ENCODE results near the gene LRRC47.

The LRRC47 gene

DNA sequence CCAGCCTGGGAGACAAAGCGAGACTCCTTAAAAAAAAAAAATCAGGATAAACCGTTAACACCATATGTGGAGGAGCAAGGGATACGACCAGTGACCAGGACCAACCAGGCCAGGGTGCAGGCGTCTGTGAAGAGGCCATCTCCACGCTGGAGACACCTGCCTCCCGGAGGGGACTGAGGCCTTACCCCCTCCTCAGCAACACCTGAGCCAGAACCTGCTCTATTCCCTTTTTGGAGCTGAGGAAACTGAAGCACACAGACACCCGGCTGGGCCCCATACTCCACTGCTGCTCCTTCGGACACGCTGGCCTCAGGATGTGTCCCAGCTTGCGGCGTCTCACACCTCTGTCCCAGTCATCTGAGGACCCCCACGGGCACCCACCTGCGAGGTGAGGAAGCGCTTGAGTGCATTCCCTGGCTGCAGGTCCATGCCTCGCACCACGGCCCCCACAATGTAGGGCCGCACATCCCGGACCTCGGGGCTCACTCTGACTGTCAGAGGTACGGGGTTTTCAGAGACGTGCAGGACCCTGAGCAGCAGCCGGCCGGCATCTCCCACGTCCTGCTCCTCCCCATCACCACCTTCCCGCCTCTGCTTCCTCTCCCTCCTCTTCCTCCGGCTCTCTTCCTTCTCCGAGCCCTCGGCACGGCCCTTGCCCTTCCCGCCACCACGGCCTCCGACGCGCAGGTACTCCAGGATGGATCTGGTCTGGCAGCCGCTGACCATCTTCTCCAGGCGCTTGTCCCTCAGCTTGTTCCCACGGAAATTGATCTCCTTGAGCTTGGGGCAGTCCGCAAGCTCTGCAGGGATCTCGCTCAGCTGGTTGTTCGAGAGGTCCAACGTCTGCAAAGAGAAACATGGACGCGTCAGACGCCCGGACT is 9.6 kb downstream of the LRRC47 start:
- no peak for DNase-seq (ENCODE audit: low spot score)

DNA sequence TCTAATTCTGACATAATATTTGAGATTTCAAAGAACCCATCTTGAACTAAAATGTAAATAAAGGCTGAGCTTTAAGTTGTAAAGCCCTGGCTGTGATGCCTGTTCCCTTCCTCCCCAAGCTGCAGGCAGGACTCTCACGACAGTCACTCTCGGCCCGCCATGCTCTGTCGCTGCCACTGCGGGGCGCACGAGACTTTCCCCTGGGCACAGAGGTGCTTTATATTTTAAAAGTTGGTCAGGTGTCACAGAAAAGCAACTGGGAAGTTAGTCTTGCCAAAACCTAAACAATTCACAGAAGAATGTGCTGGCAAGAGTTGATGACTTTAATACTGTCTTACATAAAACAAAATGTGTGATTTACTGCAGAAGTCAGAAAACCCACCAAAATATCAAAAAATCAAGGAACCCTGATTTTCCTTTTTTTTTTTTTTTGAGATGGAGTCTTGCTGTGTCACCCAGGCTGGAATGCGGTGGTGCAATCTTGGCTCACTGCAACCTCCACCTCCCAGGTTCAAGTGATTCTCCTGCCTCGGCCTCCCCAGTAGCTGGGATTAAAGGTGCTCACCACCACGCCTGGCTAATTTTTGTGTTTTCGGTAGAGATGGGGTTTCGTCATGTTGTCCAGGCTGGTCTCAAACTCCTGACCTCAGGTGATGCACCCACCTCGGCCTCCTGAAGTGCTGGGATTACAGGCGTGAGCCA is 10.7 kb downstream of the LRRC47 start:
- peak; percentile 33 for DNase-seq (ENCODE audit: low spot score)

DNA sequence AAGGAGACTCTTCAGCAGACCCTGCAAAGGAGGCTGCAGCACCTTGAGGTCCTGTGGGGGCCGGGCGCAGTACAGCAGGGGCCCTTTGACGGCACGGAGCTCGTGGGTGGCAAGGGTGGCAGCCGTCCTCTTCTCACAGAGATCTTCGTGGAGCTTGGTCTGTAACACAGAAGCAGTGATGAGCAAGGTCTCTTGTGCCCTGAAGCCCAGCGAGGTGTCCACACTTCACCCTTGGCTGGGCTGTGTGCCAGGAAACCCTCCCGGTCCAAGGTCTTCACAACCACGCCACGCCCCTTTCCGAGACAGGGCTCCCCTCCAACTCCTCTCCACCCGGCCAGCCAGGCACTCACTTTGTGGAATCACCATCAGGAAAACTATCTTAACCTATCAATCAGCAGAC is 11.3 kb downstream of the LRRC47 start:
- DNase-seq (ENCODE audit: low spot score) = no peak

DNA sequence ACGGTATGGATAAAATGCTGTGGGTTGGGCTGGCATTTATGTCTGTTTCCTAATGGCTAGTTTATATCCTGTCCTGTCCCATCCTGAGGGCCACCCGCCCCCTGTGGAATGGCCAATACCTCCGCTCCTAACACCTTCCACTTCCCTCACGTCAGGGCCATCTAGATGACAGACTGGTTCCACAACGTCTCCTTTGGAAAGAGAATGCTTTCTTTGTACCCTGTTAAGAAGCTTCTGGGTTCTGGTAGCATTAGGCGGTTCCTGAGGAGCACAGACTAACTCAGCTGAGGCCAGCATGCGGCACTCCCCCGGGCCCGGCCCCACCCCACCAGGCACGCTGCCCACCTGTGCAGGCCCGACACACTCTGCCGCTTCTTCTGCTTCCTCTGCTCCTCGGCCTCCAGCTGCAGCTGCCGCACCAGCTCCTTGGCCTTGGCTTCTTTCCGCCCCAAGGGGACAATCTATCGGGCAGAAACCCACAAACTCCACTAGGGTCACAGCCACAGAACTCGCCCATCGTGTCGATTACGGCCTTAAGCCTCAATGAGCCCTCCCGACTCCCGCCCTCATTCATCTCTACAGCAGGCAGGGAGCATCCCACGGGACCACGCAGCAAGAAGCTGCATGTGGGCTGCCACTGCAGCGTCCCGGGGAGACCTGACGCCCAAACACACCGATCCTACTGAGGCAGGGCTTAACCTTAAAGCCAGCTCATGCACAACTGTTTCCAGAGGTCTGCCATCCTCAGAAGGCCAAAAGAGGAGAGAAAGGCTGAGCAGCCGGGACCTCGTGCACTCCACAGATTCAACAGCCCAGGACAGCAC is 12.4 kb downstream of the LRRC47 start:
- no peak for DNase-seq (ENCODE audit: low spot score)

DNA sequence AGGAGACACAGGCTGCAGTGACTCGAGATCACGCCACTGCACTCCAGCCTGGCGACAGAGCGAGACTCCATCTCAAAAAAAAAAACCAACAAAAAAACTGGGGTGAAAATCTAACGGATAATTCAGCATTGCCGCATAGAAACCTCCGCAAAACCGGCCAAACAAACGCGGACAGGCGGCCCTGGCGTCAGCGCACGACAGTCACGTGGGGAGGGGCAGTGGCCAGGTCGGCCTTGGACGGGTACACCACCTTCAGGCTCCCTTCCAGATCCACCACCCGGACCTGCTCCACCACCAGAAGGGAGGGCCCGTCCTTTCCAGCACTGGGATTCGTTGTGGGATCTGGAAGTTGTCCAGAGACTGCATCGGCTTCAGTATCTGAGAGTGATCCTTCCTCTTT is 15.4 kb downstream of the LRRC47 start:
- DNase-seq (ENCODE audit: low spot score) = no peak

DNA sequence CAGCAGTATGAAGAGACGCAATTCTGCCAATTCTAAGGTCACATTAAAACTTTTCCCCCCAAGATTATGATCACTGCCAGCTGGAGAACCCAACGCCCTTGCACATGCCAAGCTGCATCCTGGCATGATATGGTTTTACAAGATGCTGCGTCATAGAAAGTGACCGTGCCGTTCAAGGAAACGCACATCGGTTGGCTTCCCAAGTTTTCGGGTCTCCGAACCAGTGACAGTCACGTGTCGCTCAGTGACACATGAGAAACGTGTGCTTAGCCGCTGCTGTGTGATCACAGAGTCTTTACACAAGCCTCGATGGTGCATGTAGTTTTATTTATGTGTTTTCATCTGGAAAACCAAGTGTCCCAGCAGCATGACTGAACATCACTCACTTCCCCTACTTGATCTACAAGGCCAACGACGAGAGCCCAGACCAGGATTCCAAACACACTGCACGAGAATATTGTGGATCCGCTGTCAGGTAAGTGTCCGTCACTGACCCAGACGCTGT is 16.3 kb downstream of the LRRC47 start:
- no peak for DNase-seq (ENCODE audit: low spot score)

DNA sequence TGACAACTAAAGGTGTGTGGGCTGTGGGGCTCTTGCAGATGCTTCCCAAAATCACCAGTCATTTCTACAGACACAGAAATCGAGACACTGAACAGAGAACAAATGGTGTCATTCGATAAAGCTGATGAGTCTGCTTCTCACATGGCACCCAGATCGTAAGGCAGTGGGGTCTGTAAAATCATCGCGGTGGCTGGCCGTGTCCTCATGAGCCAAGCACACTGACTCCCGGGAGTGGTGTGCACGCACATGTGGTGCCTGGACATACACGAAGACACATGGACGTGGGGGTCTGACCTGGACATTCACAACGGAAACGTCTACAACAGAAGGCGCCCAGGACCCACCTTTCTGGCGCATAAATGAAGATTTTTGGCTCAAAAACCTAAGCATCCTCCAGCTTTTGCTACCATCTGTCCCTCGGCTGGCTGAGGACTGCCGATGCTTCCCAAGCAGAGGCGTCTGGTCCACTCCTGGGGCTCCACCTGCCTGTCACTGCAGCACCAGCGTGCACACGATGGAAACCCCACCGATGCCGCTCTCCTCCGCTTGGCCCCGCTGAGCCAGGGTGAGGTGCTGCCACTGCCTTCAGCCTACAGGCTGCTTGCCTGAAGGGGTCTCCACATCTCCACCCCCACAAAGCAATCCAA is 16.9 kb downstream of the LRRC47 start:
- DNase-seq (ENCODE audit: low spot score) = peak; percentile 42

DNA sequence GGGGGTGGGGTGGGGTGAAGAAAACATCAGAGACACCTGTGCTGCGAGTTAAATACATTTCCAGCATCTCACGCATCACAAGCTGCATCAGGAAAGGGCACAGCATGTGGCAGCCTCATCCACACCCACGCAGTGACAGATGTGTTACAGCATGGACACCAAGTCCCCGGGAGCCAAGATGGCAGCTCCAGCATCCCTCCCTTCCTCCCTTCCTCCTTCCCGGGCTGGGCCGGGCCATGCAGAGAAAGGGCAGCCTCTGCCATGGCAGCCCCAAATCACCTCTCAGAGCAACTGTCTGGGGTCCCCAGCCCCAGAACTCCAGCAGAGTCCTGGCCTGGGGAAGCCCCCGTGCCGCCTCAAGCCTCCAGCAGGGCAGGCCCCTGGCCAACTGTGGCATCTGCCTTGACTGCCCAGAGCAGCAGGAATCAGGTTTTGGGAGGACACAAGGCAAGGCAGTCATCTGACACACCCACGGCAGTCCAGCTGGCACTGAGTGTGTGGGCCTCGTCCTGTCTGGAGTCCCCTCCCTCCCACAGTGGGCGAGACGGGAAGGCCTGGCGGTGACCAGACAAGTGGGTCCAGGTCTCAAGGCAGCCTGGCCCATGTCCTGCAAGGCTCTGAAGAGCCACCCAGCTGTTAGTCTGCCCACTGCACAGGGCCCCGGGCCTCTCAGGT is 17.6 kb downstream of the LRRC47 start:
- DNase-seq (ENCODE audit: low spot score) = peak; percentile 73

DNA sequence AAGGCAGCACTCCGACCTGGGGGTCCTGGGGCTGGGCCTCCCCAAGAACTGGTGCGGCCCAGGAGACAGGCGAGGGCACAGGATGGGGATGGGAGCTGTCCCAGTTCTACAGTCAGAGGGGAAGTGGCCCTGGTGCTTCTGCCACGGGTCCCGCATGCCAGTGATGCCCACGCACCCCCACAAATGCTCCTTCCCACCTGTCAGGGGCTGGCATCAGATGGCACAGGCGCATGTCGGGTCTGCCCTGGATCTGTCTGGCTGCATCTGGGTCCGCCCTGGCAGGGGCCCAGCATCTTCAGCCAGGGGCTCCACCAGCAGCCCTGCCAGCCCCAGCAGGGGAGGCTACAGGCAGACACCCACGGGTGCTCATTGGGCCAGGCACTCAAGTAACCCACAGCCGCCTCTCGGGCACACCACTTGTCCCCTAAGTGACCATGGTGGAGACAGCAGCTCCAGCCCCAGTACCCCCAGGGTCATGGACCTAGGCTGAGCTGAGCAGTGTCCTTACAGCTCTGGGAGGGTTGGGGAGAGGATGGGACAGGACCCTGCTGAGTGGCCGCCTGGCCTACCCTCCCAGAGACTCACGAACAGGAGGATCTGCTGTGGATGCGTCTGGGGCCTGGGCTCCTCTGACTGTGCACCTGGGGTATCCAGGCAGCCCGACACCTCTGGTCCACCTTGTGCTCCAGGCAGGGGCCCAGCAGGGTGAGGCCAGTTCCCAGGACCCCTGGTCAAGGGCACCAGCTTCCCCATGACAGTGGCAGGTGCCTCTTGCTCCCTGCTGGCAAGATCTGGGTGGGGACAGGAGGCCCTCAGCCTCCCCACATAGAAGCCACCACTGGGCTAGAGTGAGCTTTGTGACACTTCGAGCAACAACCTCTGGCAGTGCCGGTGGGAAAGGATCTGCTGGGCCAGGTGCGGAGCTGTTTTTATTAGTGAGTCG is 18.4 kb downstream of the LRRC47 start:
- no peak for DNase-seq (ENCODE audit: low spot score)

DNA sequence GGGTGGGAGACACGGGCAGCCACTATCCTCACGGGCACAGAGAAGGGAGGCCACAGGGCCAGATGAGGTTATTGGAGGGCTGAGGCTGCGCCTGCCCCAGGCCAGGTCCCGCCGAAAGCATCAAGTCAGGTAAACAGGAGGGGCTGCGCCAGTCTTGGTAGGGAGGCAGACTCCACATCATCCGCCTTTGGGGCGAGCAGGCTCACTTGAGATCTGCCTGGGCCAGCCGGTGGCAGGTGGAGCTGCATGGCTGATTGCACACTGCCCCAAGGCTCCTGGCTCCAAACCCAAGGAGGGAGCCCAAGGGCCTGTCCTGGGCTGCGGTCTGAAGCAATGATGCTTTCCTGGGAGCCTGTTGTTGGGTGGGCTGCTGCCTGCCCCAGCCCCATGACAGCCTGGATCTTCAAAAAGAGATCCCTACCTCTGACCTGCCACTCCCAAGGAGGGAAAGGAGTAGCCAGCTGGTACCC is 19.2 kb downstream of the LRRC47 start:
- DNase-seq (ENCODE audit: low spot score) = peak; percentile 84

DNA sequence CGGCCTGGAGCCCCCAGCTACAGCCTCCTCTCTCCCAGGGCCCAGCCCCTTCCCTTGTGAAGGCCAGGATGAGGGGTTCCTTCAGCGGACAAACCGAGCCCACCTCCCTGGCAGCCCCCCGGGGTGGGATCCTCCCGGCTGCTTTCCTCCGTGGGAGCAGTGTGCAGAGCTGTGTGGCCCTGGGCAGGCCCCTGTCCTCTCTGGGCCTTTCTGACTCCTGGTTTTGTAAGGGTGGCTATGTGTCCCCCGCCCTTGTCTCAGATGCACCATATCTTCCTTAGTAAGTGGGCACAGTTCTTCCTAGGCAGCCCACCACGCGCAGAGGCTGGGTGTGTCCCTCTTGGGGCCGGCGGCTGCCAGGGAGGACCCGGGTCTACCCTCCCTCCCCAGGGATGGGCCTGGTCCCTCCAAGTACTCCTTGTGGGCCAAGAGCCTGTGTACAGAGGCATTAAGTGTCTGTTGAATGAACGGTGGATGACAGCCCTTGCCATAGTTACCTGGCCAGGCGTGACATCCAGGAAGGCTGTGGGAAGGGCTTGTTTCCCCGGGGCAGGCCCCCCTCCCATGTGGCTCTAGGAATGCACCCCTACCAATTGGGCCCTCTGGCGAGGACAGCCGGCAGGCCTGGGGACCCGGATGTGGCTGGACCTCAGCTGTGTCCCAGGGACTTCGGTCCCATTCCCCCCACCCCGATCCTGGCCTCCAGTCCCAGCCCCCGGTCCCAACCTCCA is 19.9 kb downstream of the LRRC47 start:
- DNase-seq (ENCODE audit: low spot score) = no peak

DNA sequence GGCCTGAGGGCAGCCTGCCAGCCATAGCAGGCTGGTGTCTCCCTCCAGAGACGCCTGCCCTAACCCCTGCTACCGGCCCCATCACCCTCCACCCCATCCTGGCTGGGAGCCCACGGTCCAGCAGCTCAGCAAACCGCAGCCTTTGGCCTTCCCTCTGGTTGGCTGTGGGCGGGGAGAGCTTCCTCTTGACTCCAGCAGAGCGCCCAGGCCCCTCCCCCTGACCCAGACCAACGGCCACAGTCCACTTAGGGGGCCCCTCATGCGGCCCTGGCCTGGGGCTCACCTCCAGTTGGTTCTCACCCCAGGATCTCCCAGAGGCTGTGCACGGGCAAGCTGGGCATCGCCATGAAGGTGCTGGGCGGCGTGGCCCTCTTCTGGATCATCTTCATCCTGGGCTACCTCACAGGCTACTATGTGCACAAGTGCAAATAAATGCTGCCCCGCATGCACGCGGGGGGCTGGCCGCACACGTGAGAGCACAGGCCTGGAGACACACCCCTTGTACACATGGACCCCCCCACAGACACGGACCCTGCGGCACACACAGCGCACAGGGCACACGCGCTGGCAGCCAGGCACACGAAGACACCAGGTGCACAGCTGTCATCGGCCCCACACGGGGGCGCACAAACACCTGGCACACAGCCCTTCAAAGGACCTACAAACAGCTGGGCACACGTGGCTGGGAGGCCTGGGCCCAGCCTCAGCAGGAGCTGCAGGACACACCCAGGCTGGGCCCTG is 20.6 kb downstream of the LRRC47 start:
- peak; percentile 44 for DNase-seq (ENCODE audit: low spot score)

DNA sequence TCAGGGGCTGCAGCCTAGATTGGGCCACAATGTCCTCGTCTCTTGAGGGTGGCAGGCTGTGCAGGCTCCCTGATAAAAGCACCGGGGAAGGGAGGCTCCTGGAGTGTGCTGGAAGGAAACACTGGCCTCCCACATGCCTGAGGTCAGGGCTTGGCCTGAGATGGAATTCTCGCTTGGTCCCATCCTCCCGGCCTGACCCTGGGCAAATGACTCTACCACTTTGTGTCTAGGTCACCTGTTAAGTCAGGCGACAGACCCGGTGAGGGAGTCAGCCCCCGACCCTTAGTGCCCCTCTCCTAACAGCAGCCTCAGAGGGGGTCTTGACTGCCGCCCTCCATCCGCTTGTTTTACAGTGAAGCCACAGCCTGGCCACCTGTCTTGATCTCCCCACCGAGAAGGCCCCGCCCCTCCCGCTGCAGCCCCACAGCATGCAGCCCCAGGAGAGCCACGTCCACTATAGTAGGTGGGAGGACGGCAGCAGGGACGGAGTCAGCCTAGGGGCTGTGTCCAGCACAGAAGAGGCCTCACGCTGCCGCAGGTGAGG is 21.3 kb downstream of the LRRC47 start:
- DNase-seq (ENCODE audit: low spot score) = no peak

DNA sequence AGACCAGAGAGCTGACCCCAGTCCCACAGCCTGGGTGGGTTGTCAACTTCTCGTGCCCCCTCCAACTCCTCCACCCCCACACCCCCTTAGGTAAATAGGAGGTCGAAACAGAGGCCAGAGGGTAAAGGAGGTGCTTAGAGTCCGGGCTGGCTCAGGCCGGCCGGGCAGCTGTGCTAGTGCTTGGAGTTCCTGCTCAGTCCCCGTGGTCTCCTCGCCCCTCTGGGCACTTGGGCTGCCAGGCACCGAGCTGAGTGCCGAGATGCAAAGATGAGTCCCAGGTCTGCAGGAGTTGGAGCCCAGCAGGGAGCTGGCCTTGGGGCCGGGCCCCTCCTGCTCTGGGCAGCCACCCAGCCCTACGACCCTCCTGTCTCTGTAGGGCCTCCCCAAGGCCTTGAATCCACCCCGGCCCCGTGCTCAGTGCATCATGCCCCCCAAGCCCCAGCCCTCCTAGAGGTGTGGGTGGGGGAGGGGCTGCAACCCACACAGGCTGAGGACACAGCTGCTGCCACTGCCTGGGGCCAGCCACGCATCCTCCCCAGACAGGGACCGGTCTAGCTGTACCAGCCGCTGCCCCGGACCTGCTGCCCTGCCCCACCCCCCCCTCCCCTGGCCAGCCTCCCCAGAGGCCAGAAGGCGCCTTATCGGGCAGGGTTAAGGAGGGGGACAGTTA is 21.9 kb downstream of the LRRC47 start:
- no peak for DNase-seq (ENCODE audit: low spot score)

DNA sequence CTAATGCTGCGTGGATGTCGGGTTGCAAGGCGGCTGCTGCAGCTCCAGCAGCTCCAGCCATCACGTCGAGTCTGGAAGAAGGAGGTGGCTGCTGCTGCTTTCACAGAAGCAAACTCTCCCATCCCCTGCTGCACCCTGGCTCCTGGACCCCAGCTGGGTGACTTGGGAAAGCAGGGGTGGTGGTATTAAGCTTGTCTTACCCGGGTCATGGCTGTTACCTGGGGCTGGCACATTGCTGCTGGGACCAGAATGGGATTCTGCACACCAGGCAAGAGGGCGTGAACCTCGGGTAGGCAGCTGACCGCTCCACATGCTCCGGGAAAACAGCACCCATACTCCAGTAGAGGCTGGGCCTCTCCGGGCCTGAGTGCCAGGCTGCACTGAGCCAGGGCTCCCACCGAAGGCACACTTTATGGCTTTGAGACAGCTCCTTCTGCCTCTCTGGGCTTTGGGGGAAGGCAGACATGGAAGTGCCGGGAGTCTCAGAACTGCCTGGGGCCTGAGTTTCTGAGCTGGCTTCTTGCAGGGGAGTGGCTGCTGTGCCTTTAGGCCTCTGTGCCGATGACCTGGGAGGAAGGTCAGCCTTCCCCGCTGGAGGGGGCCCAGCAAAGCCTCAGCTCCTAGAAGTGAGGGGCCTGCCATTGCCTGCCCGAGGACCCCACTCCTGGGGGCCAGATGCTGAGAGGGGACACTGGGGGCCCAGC is 22.6 kb downstream of the LRRC47 start:
- DNase-seq (ENCODE audit: low spot score) = no peak

DNA sequence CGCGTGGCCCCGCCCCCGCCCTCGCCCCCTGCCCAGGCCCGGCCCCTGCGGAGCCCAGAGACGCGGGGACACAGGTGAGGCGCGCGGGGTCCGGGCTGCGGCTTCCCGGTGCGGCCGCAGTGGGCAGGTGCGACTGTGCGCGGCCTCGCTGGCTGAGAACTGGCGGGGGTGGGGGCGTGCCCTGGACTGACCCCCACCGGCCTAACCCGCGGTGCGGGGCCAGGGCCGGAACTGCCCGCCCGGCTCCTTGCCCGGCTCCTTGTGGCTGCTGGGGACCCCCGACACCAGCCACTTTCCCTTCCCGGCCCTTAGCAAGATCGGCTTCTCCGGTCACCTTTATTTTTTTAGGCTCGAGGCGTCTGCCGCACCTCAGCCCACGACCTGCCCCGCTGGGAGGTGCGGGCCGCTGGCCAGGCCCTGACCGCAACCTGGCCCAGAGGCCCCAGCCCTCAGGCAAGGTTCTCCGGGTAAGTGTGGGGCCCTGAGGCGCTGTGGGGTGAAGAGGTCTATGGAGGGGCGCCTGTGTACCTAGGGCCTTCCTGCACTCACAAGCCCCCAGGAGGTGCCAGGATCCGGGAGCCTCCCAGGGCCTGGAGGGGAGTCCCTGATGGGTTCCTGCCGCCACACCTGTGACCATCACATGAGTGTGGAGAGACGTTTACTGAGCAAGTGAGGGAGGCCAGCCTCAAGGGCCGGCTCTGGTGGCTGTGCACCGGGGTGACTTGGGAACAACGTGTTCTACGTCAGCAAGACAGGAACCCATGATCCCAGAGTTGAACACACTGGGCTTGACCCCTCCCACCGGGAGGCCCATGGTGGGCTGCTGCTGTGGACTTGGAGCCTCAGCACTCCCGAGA is 23.4 kb downstream of the LRRC47 start, which contains the start of gene SMIM1:
SMIM1 (plus strand) TSS at position 35 of the 857 bp plus-strand sequence. CDS start 2,625 bp downstream, outside the sequence.
- DNase-seq (ENCODE audit: low spot score) = peak; percentile 30

All from cerebellar cortex (tissue), 1 donor.